ENCODE results near the gene ANKRD2.
A peak's percentile ranks its signal among the peaks of the same experiment; 100 is the strongest.
"Not testable (repeated sequence)": the region's sequence is repeated elsewhere in the genome, so short reads cannot be mapped to it uniquely, and the experiment has no call there.

ANKRD2 gene

DNA sequence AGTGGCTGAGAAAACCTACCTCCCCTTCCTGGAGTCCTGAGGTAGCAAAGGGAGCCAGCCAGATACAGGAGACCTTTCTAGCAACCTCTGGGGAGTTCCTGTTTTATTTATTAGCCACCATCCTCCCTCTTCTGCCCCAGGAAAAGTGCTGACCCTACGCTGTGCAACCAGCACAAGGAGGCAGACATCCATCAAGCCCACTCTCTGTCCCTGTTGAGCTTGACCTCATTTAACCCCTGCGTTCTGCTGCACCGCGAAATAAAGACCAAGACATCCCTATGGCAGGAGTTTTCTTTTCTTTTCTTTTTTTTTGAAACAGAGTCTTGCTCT lies 25.3 kb upstream of the ANKRD2 start:
- DNase-seq, result no peak

DNA sequence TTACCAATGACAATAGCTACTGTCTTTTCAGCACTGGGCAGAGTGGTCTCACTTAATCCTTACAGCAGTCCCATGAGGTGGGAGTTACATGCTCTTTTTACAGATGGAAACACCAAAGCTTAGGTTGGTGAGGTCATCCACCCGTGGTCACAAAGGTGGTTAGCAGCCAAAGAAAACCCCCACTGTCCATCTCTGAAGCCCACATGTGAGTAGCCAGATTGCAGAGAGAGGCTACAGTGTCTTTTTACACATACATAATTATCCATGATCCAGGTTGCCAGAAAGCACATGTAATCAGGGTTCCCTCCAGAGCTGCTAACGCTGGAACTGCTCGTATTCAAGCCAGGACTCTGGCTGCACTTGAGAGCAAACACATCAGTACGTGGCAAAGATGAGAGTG lies 24.6 kb upstream of the ANKRD2 start:
- no peak for DNase-seq

DNA sequence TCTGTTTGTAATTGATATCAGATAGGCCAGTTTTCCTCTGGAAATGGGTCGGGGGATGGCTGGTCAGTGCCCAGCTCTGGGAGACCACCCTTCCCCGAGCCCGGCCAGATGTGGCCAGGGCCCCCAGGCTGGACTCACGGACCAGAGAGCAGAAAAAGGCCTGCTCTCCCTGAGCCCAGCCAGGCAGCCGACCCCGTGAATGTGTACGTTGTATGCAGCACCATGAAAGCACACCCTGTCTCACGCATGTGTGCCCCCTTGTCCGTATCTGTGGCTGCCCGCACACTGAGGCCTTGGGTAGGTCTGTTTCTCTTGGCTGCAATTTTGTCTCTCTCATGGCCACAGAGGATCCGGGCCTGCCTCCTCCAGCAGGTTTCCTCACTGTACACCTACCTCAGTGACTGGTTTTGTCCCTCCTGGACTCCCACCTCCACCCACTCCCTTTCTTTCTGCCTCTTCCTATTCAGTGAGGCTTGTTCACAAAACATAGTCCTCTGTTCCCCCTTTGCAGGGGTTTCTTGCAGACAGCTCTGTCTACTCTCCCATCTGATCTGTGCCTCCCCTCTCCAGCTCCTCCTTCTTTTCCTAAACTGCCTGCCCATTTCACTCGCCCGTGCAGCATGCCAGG lies 23.6 kb upstream of the ANKRD2 start:
- no peak for DNase-seq

DNA sequence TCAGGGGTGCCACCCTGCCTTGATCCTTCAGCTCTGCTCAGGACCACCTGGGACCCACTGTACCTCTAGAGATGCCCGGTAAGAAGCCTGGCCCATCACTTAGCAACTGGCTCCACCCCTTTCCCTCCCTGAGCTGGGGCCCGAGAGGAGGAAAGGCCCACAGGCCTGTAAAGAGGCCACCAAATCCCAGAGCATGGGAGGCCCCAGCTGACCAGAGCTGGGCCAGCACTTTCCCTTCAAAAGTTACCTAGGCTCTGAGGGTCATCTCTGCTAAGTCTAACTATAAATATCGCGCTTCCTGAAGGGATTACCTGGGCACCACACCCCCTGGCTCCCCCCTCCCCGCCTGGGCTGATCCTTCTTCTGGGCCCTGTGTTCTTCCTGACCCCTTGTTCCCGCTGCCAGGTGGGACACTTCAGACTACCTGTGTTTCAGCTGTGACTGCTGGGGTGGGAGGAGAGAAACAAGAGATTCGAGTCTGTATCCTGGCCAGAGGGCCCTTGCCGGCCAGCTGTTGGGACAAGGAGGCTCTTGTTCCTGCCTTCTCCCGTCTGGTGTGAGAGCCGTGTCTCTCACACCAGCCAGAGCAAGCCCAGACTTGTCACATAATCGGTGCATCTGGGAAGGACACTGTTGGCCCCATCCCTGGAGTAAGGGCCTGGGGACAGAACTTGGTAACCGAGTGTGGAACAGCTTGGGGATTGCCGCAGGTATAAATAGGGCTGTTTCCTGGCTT lies 22.8 kb upstream of the ANKRD2 start:
- DNase-seq, result no peak

DNA sequence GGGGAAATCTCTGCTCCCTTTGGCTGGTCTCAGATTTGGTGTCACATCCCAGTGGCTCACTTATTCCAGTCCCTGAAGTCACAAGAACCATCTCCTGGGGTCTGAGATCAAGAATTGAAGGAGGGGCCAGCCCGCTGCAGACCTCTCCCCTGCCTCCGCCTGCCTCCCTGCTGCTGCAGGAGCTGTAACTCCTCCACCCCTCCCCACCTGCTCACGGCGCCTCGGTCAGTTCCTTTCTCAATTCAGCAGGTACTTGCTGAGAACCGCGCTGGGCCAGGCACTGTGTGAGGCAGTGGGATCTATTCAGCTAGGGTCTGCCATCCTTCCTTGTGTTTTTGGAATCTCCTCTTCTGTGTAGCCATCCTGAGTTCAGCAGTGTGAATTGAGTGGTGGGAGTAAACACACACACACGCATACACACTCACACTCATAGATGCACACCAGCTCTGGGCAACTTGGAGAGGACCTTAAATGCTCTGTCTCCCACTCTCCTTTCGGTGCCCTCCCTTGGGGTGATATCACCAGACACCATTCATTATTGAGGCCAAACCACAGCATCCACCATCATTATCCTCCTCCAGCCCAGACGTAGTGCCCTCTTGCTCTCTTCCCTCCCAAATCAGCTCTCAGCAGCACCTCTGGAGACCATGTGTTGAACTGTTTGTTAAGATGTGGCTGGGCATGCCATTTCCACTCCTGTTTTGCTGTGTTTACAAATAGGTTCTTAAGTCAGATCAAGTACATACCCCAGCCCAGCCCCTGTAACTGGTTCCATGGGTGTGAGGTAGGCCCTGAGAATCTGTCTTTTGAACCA lies 22.0 kb upstream of the ANKRD2 start:
- DNase-seq, result no peak

DNA sequence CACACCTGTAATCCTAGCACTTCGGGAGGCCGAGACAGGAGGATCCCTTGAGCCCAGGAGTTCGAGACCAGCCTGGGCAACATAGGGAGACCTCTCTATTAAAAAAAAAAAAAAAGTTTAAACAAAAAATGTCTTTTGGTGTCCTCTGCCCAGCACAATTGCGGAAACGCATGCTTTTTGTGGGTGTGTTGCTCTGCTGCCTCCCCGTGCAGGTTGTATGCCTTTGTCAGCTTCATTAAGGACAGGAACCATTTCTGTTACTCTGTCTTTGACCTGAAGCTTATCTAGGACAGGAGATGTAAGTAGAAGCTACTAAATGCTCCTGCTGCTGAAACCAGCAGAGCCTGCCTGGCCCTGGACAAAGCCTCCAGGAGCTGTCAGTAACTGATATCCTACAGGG lies 21.3 kb upstream of the ANKRD2 start:
- no peak for DNase-seq

DNA sequence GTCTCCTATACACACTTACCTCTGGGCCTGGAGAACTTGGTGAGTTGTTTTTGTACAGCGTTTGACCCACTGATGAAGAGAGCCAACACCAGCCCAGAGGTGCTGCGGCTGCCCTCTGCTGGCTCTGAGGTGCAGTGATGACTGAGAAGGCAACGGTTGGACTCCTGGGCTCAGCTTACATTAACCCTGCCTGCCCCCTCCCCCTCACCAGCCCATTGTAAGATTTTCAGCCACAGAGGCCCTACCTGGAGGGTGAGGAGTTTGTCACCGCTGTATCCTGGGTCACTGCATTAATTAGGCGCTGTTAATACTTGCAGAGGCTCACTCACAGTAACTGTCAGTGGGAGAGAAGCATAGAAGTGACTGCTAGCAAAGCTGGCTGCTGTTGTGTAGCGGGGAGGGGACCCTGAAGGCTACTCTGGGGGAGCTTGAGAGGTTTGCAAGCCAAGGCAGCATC lies 19.0 kb upstream of the ANKRD2 start:
- DNase-seq, result peak; percentile 27

DNA sequence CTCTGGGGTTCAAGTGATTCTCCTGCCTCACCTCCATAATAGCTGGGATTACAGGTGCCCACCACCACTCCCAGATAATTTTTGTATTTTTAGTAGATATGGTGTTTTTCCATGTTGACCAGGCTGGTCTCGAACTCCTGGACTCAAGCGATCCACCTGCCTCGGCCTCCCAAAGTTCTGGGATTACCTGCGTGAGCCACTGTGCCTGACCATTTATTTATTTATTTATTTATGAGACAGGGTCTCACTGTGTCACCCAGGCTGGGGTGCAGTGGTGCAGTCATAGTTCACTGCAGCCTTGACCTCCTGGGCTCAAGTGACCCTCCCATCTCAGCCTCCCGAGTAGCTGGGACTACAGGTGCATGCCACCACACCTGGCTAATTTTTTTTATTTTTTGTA lies 18.2 kb upstream of the ANKRD2 start:
- not testable (repeated sequence) for DNase-seq

DNA sequence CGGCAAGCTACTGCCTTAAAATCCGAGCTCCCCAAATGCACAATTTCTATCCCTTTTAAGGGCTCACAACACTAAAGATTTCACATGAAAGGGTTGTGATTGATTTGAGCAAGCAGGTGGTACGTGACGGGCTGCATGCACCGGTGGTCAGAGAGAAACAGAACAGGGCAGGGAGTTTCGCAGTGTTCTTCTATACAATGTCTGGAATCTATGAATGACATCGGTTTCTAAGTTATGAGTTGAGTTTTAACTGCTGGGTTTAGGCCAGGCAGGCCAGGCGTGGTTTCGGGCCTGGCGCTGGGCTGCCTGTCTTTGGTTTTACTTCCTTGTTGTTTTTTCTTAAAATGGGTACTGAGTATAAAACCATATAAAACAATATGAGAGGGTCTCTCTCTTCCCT lies 17.0 kb upstream of the ANKRD2 start:
- not testable (repeated sequence) for DNase-seq

DNA sequence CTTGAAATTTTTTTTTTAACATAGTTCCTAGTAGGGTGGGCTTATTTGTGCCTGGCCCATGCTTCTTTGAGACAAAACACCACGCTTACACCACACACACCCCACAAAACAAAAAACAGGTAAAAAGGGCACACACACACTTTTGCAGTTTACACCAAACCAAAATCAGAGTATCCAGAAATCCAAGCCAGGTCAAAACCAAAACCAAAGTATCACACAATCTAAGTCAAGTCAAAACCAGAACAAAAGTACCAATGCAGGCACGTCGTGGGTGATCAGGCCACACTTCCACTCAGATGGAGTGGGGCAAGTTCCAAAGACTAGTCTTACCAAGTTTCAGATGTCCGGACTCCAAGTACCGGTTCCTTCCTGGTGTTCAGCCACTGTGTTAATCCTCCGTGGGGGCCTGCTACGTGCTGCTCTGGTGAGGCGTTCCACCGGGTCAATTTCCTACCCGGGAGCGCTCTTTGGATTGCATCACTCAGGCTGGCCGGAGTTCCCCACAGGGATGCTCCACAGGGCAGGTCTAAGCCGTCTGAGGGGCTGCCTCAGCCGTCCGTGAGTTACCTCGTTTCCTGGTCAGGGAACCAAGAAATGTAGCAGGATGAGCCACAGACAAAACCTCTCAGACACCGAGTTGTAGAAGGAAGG lies 11.7 kb upstream of the ANKRD2 start:
- DNase-seq, result not testable (repeated sequence)

DNA sequence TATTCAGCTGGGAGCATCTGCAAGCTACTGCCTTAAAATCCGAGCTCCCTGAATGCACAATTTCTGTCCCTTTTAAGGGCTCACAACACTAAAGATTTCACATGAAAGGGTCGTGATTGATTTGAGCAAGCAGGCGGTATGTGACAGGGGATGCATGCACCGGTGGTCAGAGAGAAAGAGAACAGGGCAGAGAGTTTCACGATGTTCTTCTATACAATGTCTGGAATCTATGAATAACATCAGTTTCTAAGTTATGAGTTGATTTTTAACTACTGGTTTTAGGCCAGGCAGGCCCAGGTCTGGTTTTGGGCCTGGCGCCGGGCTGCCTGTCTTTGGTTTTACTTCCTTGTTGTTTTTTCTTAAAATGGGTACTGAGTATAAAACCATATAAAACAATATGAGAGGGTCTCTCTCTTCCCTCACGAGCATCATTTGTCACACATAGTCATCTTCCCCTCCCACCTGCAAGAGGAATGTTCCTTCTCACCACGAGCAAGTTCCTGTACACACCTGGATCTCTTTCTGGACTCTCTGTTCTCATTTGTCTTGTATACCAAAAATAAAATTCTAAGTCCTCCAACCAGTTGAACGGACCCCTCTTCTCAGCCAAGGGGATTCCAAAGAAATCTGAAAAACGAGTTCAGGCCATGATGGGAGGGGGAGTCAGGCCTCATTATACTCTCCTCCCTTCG lies 11.0 kb upstream of the ANKRD2 start:
- not testable (repeated sequence) for DNase-seq

DNA sequence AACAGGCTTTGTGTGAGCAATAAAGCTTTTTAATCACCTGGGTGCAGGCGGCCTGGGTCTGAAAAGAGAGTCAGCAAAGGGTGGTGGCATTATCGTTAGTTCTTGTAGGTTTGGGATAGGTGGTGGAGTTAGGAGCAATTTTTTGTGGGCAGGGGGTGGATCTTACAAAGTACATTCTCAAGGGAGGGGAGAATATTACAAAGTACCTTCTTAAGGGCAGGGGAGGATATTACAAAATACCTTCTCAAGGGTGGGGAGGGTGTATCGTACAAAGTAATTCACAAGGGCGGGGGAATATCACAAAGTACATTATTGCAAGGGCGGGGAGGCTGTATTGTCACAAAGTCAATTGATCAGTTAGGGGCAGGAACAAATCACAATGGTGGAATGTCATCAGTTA lies 10.2 kb upstream of the ANKRD2 start:
- DNase-seq, result not testable (repeated sequence)

DNA sequence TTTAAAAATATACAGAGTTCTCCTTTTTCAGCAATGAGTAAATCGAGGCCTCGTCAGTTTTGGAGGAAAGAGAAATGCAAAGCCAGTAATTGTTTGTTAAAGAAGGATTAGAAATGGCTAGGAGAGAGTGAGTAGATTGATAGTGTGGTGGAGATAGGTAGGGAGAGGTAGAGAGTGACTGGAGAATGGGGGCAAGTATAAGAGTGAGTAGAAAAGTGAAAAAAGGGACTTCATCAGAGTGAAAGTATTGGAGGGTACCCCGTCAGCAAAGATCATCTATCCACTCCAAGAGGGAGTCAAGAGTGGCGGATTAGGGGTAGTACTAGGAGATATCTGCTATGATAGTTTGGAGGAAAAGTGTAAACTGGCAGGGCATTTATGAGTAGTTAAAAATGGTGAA lies 9.2 kb upstream of the ANKRD2 start:
- DNase-seq, result no peak

DNA sequence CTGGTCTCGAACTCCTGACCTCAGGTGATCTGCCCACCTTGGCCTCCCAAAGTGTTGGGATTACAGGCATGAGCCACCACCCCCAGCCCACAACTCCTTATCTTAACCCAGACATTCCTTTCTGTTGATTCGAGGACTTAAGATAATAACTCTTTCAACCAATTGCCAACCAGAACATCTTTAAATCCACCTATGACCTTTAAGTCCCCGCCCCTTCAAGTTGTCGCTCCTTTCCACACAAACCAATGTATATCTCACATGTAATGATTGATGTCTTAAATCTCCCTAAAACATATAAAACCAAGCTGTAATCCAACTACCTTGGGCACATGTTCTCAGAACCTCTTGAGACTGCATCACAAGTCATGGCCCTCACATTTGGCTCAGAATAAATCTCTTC lies 7.8 kb upstream of the ANKRD2 start:
- DNase-seq, result no peak

DNA sequence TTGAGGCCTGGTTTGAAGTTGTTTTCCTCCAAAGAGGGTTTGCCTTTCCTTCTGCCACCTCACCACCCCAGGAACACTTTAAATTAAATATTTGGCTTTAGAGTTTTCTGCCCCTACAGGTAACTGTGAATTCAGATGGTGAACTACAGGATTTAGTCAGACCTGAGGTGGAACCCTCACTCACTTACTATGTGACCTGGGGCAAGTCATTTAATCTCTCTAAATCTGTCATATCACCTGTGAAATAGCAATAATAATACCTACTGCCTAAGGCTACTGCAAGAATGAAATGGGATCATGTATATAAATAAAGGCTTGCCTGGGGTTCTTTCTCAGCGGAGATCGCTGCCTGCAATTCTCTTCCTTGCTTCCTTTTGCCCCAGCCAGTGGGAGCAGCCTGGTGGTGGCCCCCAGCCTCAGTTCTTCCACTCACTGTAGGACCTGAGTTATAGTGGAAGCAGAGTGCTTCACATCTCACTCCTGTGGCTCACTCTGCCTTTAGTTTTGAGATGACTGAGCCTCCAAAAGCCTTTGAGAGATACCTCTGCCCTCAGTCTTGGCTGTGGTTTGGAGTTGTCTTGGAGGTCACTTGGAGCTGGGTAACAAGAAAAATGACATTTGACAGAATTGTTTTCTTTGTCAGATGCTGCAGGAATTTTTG lies 6.1 kb upstream of the ANKRD2 start:
- DNase-seq, result no peak

DNA sequence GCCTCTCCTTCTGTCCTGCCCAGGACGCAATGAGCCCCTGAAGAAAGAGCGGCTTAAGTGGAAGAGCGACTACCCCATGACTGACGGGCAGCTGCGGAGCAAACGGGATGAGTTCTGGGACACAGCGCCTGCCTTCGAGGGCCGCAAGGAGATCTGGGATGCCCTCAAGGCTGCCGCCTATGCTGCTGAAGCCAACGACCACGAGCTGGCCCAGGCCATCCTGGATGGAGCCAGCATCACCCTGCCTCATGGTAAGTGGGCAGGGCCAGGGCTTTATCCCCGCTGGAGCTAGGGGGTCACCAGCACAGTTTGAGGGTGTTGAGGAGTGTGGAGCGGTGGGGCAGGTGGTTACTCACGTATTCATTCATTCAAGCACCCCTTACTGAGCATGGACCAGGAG lies 4.7 kb upstream of the ANKRD2 start:
- DNase-seq, result no peak

DNA sequence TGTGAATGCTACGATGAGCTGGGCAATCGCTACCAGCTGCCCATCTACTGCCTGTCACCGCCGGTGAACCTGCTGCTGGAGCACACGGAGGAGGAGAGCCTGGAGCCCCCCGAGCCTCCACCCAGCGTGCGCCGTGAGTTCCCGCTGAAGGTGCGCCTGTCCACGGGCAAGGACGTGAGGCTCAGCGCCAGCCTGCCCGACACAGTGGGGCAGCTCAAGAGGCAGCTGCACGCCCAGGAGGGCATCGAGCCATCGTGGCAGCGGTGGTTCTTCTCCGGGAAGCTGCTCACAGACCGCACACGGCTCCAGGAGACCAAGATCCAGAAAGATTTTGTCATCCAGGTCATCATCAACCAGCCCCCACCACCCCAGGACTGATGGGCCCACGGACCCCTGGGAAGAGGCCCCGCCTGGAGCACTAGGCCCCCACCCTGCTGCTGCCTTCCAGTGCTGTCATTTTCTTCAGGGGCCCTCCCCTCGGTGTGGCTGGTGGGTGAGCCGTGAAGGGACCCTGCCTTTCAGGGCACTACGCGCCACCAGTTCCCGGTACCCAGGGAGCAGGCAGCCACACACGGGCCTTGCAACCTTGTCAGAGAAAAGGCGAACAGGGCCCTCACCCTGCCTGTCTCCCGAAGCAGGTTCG lies 2.3 kb upstream of the ANKRD2 start:
- no peak for DNase-seq

DNA sequence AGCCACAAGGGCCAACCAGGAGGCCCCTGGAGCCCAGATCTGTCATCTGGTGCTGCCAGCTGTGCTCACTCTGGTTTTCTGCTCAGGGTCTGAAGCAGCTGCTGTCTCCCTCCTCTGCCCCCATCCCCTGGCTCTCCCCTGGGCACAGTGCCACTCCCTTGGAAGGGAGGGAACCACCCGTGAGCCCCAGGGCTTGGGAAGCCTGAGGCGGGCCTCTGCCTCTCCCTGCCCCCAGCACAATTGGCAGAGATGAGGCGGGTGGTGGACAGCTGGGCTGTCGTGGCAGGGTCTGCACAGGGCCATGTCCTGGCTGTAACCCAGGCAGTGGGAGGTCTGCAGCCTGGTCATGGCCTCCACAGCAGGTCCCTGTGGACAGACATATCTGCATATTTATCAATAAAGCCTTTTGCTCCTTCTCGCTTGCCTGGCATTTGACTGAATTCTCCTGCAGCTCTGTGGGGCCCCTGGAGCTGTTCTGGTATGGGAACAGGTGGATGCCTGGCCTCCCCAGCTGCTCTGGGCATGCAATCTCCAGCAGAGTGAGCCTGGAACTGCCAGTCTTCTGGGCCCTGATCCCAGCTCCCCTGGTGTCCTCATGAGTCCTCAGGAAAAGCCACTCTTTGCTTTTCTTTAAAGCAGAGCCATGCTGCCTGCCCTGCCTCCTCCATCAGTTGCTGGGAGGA lies 1.6 kb upstream of the ANKRD2 start:
- DNase-seq, result no peak

DNA sequence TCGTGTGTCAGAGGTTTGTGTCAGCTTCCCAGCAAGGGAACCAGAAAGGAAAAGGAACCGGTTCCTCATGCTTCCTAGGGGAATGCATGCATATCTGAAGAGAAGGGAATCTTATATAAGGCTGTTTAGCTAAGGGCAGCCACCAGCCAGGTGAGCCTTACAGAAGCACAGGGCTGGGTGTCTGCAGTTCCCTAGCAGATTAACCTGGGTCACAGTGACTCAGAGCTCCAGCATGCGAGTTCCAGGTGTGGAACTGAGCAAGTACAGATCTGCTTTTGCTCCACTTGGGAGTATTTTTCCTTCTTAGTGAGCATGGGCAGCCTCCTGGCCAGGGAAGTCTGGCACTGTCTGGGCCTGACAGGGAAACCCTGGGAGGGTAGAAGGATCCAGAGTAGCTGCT lies 957 bp upstream of the ANKRD2 start:
- no peak for DNase-seq

DNA sequence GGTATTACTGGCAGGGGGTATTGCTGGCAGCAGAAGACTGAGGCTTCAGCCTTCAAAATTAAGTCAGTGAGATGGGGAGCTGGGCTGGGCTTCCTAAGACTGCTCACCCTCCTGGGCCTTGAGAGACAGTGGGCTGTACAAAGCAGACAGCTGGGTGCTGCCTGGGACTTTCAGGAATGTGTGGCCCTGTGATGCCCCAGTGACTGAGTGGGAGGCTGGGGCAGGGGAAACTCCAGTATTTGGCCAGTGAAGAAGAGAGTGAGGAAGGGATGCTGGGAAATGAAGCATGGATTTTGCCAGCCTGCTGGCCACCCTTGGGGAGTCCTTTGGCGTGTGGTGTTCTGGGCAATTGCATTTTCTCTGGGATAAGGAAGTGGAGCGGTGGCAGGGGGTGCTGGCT lies 442 bp downstream of the ANKRD2 start:
- no peak for DNase-seq

DNA sequence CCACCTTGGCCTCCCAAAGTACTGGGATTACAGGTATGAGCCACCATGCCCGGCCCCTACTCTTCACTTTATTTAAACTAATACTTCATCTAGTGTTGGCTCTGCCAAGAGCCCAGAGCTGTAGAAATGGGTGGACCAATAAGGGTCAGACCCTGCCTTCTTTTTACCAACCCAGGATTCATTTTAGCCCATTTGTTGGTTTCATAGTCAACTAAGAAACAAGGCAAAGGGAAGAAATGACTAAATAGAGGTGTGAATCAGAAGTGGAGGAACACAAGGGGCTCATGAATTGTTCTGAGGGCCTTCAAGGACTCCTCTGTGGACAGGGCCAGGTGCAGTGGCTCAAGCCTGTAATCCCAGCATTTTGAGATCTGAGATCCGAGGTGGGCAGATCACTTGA lies 1.1 kb downstream of the ANKRD2 start:
- no peak for DNase-seq
